NCI-H146 (cell line): ENCODE results near the gene SEMA3B.
"Not testable (repeated sequence)": the region's sequence is repeated elsewhere in the genome, so short reads cannot be mapped to it uniquely, and the experiment has no call there.

Experiments
- DNase-seq: peaks from one replicate; lab custom pipeline; 2025; lab: John Stamatoyannopoulos, UW

Gene SEMA3B

DNA sequence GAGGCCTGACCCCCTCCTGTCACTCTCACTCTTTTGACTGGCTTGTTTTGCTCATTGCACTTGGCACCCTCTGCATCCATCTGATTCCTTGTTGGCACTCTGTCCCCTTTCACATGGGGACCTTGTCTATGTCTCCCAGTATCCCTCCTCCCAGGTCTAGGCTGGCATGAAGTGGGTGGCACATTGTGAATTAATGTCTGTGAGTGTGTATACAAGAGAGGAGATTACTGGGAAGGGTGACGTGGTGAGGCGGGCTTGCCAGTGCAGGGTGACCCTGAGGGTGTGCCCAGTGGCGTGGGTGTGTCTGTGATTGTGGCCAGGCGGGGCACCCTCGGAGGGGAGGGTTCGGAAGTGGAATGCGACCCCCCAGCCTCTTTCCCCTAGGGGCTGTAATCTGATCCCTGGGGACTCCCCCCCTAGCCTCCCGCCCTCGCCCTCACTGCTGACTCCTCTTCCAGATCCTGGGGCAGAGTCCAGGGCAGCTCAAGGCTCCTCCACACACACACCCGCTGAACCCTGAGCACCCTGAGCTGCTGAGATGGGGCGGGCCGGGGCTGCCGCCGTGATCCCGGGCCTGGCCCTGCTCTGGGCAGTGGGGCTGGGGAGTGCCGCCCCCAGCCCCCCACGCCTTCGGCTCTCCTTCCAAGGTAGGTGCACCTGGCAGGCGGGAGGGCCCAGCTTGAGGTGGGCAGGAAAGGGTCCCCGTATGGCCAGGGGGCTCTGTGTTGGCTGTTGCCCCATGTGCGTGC, at the start of gene SEMA3B:
Gene SEMA3B, plus strand, starts transcription at position 445 of the 749 bp plus-strand sequence. Its CDS starts 94 bp downstream, at position 539.
- DNase-seq: no peak

DNA sequence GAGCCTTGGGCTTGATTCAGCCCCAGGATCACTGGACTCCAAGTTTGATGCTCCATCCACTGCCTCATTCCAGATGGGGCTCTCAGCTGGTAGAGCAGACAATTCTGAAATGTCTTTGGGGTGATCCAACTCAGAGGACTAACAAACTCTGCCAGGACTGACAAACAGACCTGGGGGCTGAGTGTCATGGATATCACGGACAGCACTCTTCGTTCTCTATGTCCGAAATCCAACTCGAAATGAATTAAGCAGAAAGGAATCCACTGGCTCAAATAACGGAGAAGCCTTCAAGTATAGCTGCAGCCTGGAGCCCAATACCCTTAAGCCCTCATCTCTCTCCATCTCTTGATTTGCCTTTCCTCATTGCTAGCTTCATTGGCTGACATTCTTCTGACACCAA, 49.7 kb upstream of the SEMA3B start:
- no peak for DNase-seq

DNA sequence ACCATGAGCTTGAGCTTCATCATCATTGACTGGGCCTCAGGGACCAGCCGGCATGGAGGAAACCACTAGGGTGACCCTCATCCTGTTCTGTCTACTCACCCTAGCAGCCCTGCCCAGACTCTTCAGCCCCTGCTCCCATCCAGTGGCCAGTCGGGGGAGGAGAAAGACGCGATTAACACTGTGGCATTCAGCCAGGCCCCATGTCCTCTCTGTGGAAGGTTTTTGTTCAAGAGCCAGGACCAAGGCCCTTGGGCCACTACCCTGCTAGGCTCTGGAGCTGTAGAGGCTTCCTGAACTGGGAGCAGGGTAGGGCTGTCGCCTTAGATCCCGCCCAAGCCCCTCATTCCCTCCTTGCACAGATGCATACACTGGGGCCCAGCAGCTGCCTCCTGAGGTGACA, 48.8 kb upstream of the SEMA3B start:
- DNase-seq: no peak

DNA sequence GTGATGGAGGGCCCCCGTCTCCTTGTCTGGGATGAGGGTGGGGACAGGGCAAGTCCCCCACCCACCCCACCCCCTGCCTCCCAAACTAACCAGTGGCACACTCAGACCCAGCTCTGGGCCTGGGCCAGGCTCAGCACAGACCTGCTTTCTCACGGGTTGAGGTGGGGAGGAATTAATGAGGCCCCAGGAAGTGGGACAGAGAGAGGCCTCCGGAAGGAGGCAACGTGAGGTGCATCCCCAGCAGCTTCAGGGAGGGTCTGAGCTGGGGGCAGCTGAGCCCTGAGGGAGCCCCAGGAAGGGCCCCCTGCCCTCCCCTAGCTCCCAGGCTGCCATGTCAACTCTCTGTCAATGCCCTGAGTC, 47.9 kb upstream of the SEMA3B start:
- no peak for DNase-seq

DNA sequence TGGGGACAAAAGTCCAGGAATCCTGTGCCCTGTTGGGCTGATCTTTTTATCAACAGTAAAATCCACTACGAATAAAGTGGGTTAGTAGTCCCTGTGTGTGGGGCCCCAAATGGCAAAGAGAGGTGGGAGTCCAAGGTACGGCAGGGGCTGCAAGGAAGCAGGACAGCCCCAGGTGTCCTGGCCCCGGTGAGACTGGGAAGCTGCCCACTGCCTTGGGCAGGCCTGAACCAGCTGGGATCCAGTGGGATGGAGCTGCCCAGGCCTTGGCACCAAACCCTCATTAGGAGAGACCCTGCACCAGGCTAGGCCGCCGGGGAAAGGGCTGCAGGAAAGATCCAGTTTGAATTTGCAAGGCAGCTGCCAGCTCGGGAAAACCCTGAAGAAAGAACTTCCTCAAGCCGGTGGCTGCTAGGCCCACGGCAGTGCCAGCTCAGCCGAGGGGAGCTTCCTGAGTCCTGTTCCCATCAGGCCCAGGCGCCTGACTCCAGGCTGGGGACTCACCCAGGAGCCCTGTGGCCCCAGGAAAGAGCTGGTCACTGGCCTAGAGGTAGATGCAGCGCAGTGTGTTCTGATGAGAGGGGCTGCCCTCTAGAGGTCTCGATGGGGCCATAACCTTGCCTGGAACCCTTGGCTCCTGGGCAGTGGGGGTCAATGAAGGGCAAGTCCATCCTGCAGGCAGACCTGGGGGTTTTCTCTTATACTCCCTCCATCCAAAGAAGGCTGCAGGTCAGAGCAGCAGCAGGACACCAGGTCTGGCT, 47.4 kb upstream of the SEMA3B start:
- peak; percentile 9 for DNase-seq

DNA sequence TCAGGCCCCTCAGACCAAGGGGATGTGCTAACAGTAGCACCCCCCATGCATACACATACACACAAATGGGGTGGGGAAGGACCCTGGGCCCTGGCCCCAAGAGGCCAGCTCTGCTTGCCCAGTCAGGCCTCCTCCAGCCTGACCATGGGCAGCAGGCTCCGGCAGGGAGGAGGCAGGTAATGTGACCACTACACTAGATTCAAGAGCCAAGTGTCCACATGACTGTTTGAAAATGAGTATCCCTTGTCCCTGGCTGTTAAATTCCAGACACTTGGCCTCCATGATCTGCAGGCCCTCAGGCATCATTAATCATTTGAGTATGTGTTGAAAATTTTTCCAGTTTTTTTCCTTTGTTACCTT, 46.8 kb upstream of the SEMA3B start:
- no peak for DNase-seq

DNA sequence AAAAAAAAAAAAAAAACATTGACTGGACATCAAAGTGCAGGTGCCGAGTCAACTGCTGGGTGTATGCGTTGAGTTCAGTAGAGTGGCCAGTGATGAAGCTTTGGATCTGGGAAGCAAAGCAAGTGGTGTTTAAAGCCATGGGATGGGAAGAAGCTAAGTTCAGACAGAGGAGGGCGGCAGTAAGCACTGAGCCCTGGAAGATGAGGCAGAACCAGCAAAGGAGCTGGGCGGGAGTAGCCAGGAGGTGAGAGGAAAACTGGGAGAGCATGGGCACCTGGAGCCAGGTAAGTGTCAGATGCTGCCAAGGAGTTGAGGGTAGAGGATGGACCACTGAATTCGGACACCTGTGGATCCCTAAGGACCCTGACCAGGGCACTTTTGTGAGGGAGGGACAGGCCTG, 44.3 kb upstream of the SEMA3B start:
- DNase-seq: no peak

DNA sequence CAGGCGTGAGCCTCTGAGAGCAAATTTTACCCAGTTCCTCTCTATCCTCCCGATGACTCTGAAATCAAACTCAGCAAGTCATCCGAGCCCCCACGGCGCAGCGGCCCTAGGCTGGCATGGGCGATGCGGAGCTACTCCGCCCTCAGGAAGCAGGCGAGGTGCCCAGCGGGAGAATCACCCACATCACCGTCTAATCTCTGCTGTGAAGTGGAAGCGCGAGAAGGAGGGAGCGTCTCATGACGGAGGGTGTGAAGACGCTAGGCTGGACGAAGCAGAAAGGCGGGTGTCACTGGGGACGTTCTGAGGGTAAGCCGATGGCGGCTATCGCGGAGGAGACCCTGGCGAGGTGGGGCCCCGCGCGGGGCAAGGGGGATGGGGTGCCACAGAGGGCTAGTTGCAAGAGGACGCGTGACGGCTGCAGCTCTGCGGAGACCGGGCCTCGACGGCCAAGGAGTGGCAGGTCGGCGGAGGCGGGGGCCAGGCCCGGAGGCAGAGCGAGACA, 42.0 kb upstream of the SEMA3B start:
- peak; percentile 66 for DNase-seq

DNA sequence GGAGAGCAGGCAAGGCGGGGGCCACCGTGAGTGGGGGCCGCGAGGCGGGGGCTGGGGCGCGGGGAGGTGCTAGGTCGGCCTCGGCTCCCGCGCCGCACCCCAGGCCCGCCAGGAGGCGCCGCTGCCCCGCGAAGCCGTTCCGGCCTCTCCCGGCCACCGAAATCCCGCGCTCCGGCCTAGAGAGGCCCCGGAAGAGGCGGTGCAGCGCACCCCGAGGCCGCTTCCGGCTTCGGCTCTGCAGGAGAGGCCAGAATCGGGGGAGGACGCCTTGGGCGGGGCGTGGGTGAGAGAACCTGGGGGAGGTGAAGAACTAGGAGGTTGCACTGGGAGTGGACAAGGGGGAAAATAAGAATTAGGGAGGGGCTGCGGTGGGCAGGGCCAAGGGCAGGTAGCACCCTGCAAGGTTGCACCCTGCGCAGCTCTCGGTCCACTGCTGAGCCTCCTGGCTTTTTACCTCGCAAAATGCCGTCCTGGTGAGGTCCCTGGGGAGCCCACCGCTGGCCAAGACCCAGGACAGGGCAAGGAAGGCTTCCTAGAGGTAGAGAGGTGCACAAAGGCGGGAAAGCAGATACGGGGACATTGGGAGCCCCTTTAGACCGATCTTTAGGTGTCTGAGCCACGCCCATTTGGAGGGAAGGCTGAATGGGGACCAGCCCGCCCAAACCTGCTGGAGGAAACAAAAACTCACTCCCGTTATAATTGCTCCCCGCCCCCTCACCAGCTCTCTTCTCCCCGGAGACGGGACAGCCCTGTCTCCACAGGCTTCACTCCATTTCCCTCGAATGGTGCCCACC, 41.4 kb upstream of the SEMA3B start:
- DNase-seq: peak; percentile 96

DNA sequence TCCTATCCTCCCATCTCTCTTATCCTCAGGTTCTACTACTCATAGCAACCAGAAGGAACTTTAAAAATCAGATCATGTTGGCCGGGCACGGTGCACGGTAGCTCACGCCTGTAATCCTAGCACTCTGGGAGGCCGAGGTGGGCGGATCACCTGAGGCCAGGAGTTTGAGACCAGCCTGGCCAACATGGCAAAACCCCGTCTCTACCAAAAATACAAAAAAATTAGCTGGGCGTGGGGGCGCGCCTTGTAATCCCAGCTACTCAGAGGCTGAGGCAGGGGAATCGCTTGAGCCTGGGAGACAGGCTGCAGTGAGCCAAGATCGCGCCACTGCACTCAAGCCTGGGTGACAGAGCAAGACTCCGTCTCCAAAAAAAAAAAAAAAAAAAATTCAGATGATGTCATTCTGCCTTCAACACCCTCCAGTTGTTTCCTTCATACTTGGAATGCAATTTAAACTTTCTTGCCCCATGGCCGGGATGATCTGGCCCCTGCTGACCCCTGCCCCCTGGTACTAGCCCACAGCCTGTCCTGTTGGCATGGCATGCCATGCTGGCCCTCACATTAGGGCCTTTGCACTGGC, 40.7 kb upstream of the SEMA3B start:
- not testable (repeated sequence) for DNase-seq

DNA sequence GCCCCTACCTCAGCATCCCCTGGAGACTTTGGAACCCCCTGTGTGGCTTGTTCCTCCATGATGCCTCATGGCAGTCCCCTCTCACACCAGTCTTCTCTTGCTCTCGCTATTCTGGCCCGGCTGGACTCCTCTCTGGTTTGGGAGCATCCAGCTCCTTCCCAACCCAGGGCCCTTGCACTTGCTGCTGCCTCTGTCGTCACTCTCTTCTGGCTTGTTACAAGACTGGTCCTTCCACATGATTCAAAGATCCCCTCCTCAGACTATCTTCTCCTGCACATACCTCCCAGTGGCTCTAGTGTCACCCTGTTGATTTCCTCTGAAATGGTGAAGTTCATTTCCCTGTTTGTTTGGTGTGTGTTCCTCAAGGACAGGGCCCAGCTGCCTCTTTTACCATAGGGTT, 39.5 kb upstream of the SEMA3B start:
- DNase-seq: no peak

DNA sequence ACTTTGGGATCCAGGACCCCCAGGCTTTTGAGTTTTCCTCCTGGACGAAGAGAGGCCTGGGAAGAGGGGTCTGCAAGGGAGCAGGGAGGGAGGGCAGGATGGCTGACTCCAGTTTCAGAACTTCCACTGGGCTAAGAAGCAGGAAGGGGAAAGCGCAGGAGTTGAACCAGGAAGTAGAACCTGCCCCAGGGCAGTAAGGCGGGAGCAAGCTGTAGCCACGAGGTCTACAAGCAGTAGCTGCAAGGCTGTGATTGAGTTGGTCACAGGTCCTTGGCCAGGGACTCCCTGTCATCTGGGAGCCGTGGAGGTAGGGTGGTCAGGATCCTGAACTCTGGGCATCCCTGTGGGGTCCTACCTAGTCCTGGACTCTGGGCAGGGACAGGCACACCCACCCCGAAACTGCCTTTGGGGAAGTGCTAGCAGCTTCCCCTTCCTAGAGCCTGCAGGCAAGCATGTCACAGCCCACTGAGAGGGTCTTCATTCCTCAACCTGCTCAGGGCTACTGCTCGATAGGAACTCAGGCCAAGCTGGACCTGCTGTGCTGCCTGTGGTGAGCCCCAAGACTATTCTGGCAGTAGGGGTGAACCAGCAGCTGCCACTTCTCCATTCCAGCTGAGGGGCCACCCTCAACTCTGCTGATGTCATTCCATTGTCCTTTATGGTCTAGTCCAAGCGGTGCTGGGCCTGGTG, 38.7 kb upstream of the SEMA3B start:
- DNase-seq: no peak

DNA sequence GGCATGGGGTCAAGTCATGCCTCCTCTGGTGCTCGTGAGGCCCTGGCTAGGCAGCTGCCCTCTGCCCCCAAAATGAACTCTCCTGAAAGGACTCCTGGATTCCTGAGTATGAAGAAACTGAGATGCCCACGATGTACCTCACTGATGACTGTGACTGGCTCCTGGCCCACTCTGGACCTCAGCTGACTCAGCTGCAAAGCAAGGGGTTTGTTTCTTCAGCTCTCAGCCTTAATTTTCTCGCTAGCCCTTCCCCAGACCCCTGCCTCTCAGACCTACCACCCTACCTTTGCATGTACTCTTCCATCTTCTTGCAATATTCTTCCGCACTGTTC, 38.2 kb upstream of the SEMA3B start:
- no peak for DNase-seq

DNA sequence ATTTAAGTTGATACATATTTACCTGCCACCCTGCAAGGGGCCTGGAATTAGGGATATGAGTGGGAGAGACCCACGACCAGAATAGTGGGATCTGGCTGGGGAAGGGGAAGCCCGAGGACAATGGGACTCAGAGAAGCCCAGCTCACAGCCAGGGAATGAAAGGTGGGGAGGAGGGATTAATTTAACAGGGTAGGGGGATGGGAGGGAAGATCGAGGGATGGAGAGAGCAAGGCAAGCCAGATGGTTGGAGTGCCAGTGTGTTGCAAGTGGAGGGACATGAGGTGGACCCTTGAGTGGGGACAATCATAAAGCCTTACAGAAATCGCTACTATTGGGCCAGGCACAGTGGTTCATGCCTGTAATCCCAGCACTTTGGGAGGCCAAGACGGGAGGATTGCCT, 37.4 kb upstream of the SEMA3B start:
- no peak for DNase-seq

DNA sequence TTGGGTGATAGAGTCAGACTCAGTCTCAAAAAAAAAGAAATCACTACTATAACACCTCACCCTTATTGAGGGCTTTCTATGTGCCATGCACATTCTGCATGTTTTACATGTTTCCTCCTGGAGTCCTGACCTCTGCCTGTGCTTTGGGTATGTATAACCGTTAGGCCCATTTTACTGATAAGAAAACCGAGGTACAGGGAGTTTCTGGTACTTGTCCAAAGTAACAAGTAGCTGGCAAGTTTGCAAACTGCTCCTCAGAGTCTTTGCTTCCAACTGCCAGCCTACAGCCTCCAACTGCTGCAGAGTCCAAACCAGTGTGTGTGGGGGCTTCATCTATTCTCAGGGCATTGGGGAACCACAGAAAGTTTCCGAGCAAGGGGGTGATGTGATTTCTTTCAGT, 36.6 kb upstream of the SEMA3B start:
- DNase-seq: no peak

DNA sequence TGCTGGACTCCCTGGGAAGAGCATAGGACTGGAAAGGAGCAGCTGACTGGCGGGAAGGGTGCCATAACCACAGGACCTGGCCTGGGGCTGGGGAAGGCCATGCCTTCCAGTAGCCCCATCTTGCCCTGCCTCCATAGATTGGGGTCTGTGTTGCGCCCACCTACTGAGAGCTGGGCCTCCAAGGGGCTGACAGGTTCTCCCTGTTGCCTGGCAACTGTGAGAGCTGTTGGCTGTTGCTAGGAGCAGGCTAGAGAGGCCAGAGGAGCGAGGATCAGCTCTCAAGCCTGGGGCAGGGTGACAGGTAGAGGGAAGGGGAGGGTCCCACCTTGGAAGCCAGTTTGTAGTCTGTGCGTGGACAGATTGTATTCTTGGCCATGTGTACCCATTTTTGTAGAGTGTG, 35.8 kb upstream of the SEMA3B start:
- DNase-seq: no peak

DNA sequence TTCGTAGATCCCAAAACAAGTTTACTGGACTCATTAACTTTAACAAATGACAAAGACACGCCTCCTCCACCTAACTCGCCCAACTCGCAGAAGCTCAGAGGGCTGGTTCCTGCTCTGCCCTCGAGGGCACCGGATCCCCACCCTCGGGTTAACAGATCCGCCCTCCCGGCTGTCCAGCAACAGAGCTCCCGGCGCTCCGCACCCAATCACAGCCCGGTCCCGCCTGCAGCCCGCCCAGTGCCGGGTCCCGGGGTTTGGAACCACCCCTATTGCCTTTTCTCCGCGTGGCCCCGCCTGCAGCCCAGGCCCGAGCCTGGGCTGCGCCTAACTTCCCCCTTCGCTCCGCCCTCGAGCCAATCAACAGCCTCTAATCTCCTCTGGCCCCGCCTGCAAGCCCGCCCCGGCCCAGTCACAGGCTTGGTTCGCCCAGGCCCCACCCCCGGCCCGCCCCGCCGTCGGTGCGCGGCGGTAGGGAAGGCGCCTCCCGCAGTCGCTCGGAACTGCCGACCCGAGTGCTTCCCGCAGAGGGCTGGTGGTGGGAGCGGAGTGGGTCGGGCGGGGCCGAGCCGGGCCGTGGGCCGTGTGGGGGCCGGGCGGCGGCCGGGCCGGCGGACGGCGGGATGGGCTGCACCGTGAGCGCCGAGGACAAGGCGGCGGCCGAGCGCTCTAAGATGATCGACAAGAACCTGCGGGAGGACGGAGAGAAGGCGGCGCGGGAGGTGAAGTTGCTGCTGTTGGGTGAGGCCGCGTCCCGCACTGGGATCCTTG, 33.0 kb upstream of the SEMA3B start, which contains the start of gene GNAI2:
Gene GNAI2, plus strand, starts transcription at position 489 of the 768 bp plus-strand sequence. Its CDS starts 132 bp downstream, at position 621.
- DNase-seq: peak; percentile 96

DNA sequence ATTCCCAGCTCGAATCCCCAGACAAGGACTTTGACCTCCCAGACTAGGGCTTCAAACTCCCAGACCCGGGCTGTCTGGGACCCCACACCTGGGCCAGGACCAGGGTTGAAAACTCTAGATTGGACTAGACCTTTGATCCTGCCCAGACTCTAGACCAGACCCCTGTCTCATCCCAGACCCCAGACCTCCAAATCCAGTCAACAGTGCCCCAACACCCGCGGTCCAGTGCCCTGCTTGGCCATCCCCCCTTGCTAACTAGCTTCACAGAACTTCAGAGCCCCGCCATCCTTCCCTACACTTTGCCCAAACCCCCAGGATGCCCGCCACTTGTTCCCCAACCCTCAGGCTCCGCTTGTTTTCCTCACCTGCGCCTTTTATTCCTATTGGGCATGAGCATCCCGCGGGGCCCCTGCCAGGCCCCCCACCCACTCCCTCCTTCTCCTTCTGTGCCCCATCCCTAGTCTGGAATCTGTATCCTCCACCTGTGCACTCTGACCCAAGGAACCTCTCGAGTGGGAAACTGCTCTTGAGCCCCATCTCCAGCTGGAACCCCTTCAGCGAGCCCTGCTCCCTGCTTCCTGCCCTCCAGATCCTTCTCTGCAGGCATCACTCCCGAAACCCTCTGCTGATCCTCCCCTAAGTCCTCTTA, 32.3 kb upstream of the SEMA3B start:
- DNase-seq: peak; percentile 22

DNA sequence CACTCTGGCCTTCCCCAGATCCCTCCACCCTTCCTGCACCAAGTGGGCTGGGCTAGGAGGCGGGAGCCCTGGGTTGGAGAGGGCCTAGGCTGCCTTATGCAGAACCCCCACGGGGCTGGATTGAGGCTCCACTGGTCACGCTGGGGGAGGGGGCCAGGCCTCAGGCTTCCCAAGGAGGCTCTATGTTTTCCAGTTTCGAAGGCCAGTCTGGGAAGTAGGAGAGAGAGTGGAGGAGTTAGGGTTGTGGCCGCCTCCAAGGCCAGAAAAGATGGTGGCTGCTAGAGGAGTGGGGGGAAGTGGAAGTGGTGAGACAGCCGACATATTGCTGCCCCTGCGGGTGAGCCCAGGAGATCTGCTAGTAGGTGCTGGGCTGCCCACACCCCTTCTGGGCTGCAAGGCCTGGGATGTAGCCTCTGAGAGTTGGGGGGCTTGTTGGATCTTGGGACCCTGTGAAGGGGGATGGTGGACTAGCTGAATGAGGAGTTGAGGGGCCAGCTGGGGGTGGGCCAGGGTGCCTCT, 31.8 kb upstream of the SEMA3B start:
- DNase-seq: peak; percentile 47
